Motor neuron (in vitro differentiated cells): ENCODE data around the gene KCNAB1. TPM values are rescaled to one million over a fixed set of nuclear protein-coding genes. Genes with fewer than 3 reads are reported as not detected.

Source experiments
- ATAC-seq, 8 experiments: fragments of 200-7000 bp; cut with Tn5 transposase; replicated peaks in 6 of 8; 2 replicates each; pipeline ENCODE4 v1.8.0; 2021; ENCODE audit warnings: mild to moderate bottlenecking in 8 of 8, moderate library complexity in 8 of 8
- H3K27ac ChIP-seq, 2 donors: fragments of 250-450 bp; sonication (Bioruptor Pico); 2 replicates each; pipeline ENCODE4 v1.9.0; 2021; ENCODE audit warnings: antibody characterized with exemption in 2 of 2, mild to moderate bottlenecking in 2 of 2, moderate library complexity in 1 of 2
- H3K4me1 ChIP-seq, 2 donors: fragments of 250-450 bp; sonication (Bioruptor Pico); replicated peaks in 1 of 2; 2 replicates each; pipeline ENCODE4 v1.6.1; 2021; ENCODE audit warnings: antibody characterized with exemption in 2 of 2, mild to moderate bottlenecking in 2 of 2, moderate library complexity in 1 of 2
- H3K4me3 ChIP-seq, 5 donors: fragments of 250-450 bp; sonication (Bioruptor Pico); 2 replicates each; pipeline ENCODE4 v1.9.0; 2021; ENCODE audit warnings: antibody characterized with exemption in 5 of 5, mild to moderate bottlenecking in 5 of 5, moderate library complexity in 4 of 5
- WGBS, 10 experiments: fragments of 450-650 bp; shearing (Covaris generic); methylation state at CpG; one replicate each; pipeline ENCODE4 v1.0.0; 2022; 5-methylcytosine and 5-hydroxymethylcytosine counted together
- in situ Hi-C, 9 experiments: fragments of 400-800 bp; cut with MboI; loops; one replicate each; pipeline ENCODE4 v1.15.0; 2021; ENCODE audit warnings: low sequenced_read_pairs in 9 of 9, low pct_unique_long_range_greater_than_20kb in 2 of 9; ENCODE audit not compliant: unreplicated experiment in 9 of 9
- total RNA-seq, 8 experiments: library from RNA; unstranded; fragments of 300-600 nt; gene quantifications; 2 replicates each; pipeline versions ENCODE4 v1.2.3 to v1.2.4, GENCODE V29; 2022

The KCNAB1 gene
- total RNA-seq, 8 experiments from 2014 or later = 1.7 to 4.8 (median 2.8) TPM

GRCh38 chr3:156432563-156432962 lies 312.2 kb downstream of the KCNAB1 start:
- no peak for ATAC-seq
- 50 to 100% (median 80%) methylated on average over 1 to 2 of the region's 2 CpGs; no CpG with 5 or more reads in 5 of the 10 experiments for WGBS, 10 experiments
- Histone ChIP-seq H3K4me1 (peaks cover 0 to 3% of the 10 kb centered on the region in 2 donors), H3K27ac (no peak overlapping the region), H3K4me3 (no peak overlapping the region)
- in situ Hi-C loops = no loop called here

GRCh38 chr3:156433138-156433537 lies 312.8 kb downstream of the KCNAB1 start:
- ATAC-seq = no peak

GRCh38 chr3:156433910-156434309 lies 313.5 kb downstream of the KCNAB1 start:
- ATAC-seq = no peak
- Histone ChIP-seq H3K4me3 (no peak overlapping the region), H3K27ac (no peak overlapping the region), H3K4me1 (peaks cover 0 to 3% of the 10 kb centered on the region in 2 donors)
- in situ Hi-C loops = no loop called here

More at GRCh38 chr3:156433138-156433537, 312.8 kb downstream of the KCNAB1 start:
- no peak overlapping the region for H3K4me3 ChIP-seq
- in situ Hi-C loops = no loop called here
- no peak overlapping the region for H3K27ac ChIP-seq
- WGBS, 10 experiments = 34 to 100% (median 80%) methylated on average over 2 to 5 of the region's 5 CpGs; no CpG with 5 or more reads in 1 of the 10 experiments
- H3K4me1 ChIP-seq = peaks cover 0 to 3% of the 10 kb centered on the region in 2 donors

- WGBS, 10 experiments = 41 to 72% (median 67%) methylated on average over 1 to 3 of the region's 3 CpGs; no CpG with 5 or more reads in 3 of the 10 experiments
- no peak overlapping the region for H3K27ac ChIP-seq
- H3K4me1 ChIP-seq = no peaks in the 10 kb centered on the region
- H3K4me3 ChIP-seq = no peak overlapping the region
- no peak for ATAC-seq
- in situ Hi-C loops = no loop called here
Observed at GRCh38 chr3:156434921-156435320, 314.5 kb downstream of the KCNAB1 start.

GRCh38 chr3:156443079-156443478 lies 322.7 kb downstream of the KCNAB1 start:
- in situ Hi-C loops = no loop called here
- H3K4me3 ChIP-seq = no peak overlapping the region
- no peak for ATAC-seq
- WGBS, 10 experiments = 17 to 90% (median 86%) methylated on average over 1 to 5 of the region's 5 CpGs; no CpG with 5 or more reads in 2 of the 10 experiments
- H3K27ac ChIP-seq = no peak overlapping the region
- no peaks in the 10 kb centered on the region for H3K4me1 ChIP-seq

GRCh38 chr3:156445117-156446090 lies 325.0 kb downstream of the KCNAB1 start:
- H3K4me3 ChIP-seq = no peak overlapping the region
- 0 to 100% (median 86%) methylated on average over 1 to 10 of the region's 10 CpGs for WGBS, 10 experiments
- H3K27ac ChIP-seq = no peak overlapping the region
- in situ Hi-C loops = no loop called here
- peak in 3 of 8 experiments; percentile 75 to 85 (median 81) for ATAC-seq
- no peaks in the 10 kb centered on the region for H3K4me1 ChIP-seq

GRCh38 chr3:156448300-156448699 lies 327.9 kb downstream of the KCNAB1 start:
- H3K4me1 ChIP-seq = no peaks in the 10 kb centered on the region
- WGBS, 10 experiments = 33 to 83% (median 54%) methylated on average over 1 of the region's 1 CpG; no CpG with 5 or more reads in 4 of the 10 experiments
- peak in 3 of 8 experiments; percentile 18 to 45 (median 34) for ATAC-seq
- H3K4me3 ChIP-seq = no peak overlapping the region
- in situ Hi-C loops = no loop called here
- no peak overlapping the region for H3K27ac ChIP-seq

- peak in 4 of 8 experiments; percentile 23 to 70 (median 63) for ATAC-seq
- Histone ChIP-seq H3K4me3 (no peak overlapping the region), H3K27ac (no peak overlapping the region), H3K4me1 (no peaks in the 10 kb centered on the region)
- 31 to 100% (median 53%) methylated on average over 1 to 2 of the region's 2 CpGs; no CpG with 5 or more reads in 2 of the 10 experiments for WGBS, 10 experiments
- in situ Hi-C loops = no loop called here
Observed at GRCh38 chr3:156449710-156450574, 329.6 kb downstream of the KCNAB1 start.

- Histone ChIP-seq H3K4me3 (no peak overlapping the region), H3K4me1 (no peaks in the 10 kb centered on the region), H3K27ac (no peak overlapping the region)
- ATAC-seq = no peak
- in situ Hi-C loops = no loop called here
- 50 to 100% (median 79%) methylated on average over 1 to 4 of the region's 4 CpGs; no CpG with 5 or more reads in 3 of the 10 experiments for WGBS, 10 experiments
Observed at GRCh38 chr3:156455839-156456238, 335.5 kb downstream of the KCNAB1 start.

- 40 to 93% (median 72%) methylated on average over 1 to 5 of the region's 5 CpGs; no CpG with 5 or more reads in 2 of the 10 experiments for WGBS, 10 experiments
- in situ Hi-C loops = no loop called here
- Histone ChIP-seq H3K4me3 (no peak overlapping the region), H3K27ac (no peak overlapping the region), H3K4me1 (no peaks in the 10 kb centered on the region)
- ATAC-seq = peak in 3 of 8 experiments; percentile 36 to 86 (median 80)
Observed at GRCh38 chr3:156456771-156457224, 336.4 kb downstream of the KCNAB1 start.

- H3K4me3 ChIP-seq = no peak overlapping the region
- in situ Hi-C loops = no loop called here
- no peak for ATAC-seq
- H3K27ac ChIP-seq = no peak overlapping the region
- WGBS, 10 experiments = 58 to 94% (median 81%) methylated on average over 3 to 7 of the region's 7 CpGs; no CpG with 5 or more reads in 4 of the 10 experiments
- no peaks in the 10 kb centered on the region for H3K4me1 ChIP-seq
Observed at GRCh38 chr3:156459434-156459833, 339.1 kb downstream of the KCNAB1 start.

GRCh38 chr3:156460206-156460611 lies 339.8 kb downstream of the KCNAB1 start:
- H3K4me1 ChIP-seq = no peaks in the 10 kb centered on the region
- in situ Hi-C loops = no loop called here
- H3K4me3 ChIP-seq = no peak overlapping the region
- 10 to 86% (median 50%) methylated on average over 1 to 2 of the region's 2 CpGs; no CpG with 5 or more reads in 1 of the 10 experiments for WGBS, 10 experiments
- no peak for ATAC-seq
- no peak overlapping the region for H3K27ac ChIP-seq
